Mesenchymal stem cell (in vitro differentiated cells and primary cell): ENCODE measurements around the gene MIA.
"Not testable (repeated sequence)": the region's sequence is repeated elsewhere in the genome, so short reads cannot be mapped to it uniquely, and the experiment has no call there.

ENCODE experiments used
- DNase-seq: peaks from one replicate; pipeline ENCODE4 v3.0.0-alpha.2; 2013
- H2AFZ ChIP-seq: one replicate; pipeline ENCODE4 v1.6.1; 2013; ENCODE audit warnings: low read depth, mild to moderate bottlenecking, control low read depth, inconsistent platforms, low read length, moderate library complexity
- H2AK5ac ChIP-seq: 2 replicates; pipeline ENCODE4 v1.6.1; 2013; ENCODE audit warnings: low read length, moderate library complexity, mild to moderate bottlenecking, inconsistent platforms; ENCODE audit not compliant: severe bottlenecking
- H2BK120ac ChIP-seq: one replicate; pipeline ENCODE4 v1.6.1; 2013; ENCODE audit warnings: low read depth, mild to moderate bottlenecking, inconsistent platforms, low read length, moderate library complexity
- H2BK12ac ChIP-seq, 2 experiments: one replicate each; pipeline ENCODE4 v1.6.1; 2013; ENCODE audit warnings: inconsistent platforms in 2 of 2, low read length in 2 of 2, mild to moderate bottlenecking in 2 of 2, moderate library complexity in 2 of 2, control low read depth in 1 of 2
- H2BK15ac ChIP-seq: one replicate; pipeline ENCODE4 v1.6.1; 2013; ENCODE audit warnings: mild to moderate bottlenecking, low read depth, inconsistent platforms; ENCODE audit not compliant: poor library complexity, severe bottlenecking
- H2BK5ac ChIP-seq: 2 replicates; pipeline ENCODE4 v1.6.1; 2013; ENCODE audit warnings: low read depth, mild to moderate bottlenecking, low read length, control low read depth, inconsistent platforms; ENCODE audit not compliant: poor library complexity, severe bottlenecking
- H3K14ac ChIP-seq, 2 experiments: one replicate each; pipeline ENCODE4 v1.6.1; 2013; ENCODE audit warnings: inconsistent platforms in 2 of 2, low read length in 2 of 2, control low read depth in 1 of 2, mild to moderate bottlenecking in 1 of 2, moderate library complexity in 1 of 2
- H3K18ac ChIP-seq, 2 experiments: one replicate each; pipeline ENCODE4 v1.6.1; 2013; ENCODE audit warnings: inconsistent platforms in 2 of 2, low read length in 2 of 2, control low read depth in 1 of 2, low read depth in 1 of 2, mild to moderate bottlenecking in 1 of 2
- H3K23ac ChIP-seq, 2 experiments: one replicate each; pipeline ENCODE4 v1.6.1; 2013; ENCODE audit warnings: inconsistent platforms in 2 of 2, low read length in 2 of 2, mild to moderate bottlenecking in 2 of 2, moderate library complexity in 2 of 2, control low read depth in 1 of 2
- H3K27ac ChIP-seq: 2 replicates; pipeline ENCODE4 v1.5.1; 2013; ENCODE audit warnings: mild to moderate bottlenecking, moderate library complexity, low read length, control low read depth, inconsistent platforms; ENCODE audit not compliant: poor library complexity, severe bottlenecking
- H3K27me3 ChIP-seq, 2 experiments: 2 replicates each; pipeline versions ENCODE4 v1.6.1 to v1.7.0; 2013; ENCODE audit warnings: low read length in 2 of 2, mild to moderate bottlenecking in 2 of 2, moderate library complexity in 2 of 2, control low read depth in 1 of 2, inconsistent platforms in 1 of 2; ENCODE audit not compliant: control insufficient read depth in 1 of 2, insufficient read depth in 1 of 2
- H3K36me3 ChIP-seq, 2 experiments: 2 replicates each; pipeline versions ENCODE4 v1.6.1 to v1.7.0; 2013; ENCODE audit warnings: low read length in 2 of 2, control low read depth in 1 of 2, inconsistent platforms in 1 of 2, low read depth in 1 of 2, mild to moderate bottlenecking in 1 of 2; ENCODE audit not compliant: insufficient read depth in 2 of 2, control insufficient read depth in 1 of 2
- H3K4ac ChIP-seq, 2 experiments: one replicate each; pipeline ENCODE4 v1.6.1; 2013; ENCODE audit warnings: inconsistent platforms in 2 of 2, low read length in 2 of 2, mild to moderate bottlenecking in 2 of 2, moderate library complexity in 2 of 2, control low read depth in 1 of 2, low read depth in 1 of 2
- H3K4me1 ChIP-seq: 2 replicates; pipeline ENCODE4 v1.6.1; 2013; ENCODE audit warnings: low read depth, low read length, control low read depth; ENCODE audit not compliant: control insufficient read depth, insufficient read depth
- H3K4me2 ChIP-seq: 2 replicates; pipeline ENCODE4 v1.6.1; 2013; ENCODE audit warnings: low read length, mild to moderate bottlenecking, inconsistent platforms; ENCODE audit not compliant: poor library complexity, severe bottlenecking
- H3K4me3 ChIP-seq, 2 experiments: 2 replicates each; pipeline versions ENCODE4 v1.5.1 to v1.7.0; 2013; ENCODE audit warnings: low read length in 2 of 2, mild to moderate bottlenecking in 2 of 2, control low read depth in 1 of 2, low read depth in 1 of 2; ENCODE audit not compliant: insufficient read depth in 1 of 2
- H3K79me1 ChIP-seq: replicated peaks from 2 replicates; pipeline ENCODE4 v1.6.1; 2013; ENCODE audit warnings: mild to moderate bottlenecking, control low read depth, low read length, inconsistent platforms; ENCODE audit not compliant: poor library complexity, severe bottlenecking
- H3K9ac ChIP-seq: 2 replicates; pipeline ENCODE4 v1.7.0; 2013; ENCODE audit warnings: mild to moderate bottlenecking, low read length, moderate library complexity
- H3K9me3 ChIP-seq: 2 replicates; pipeline ENCODE4 v1.7.0; 2013; ENCODE audit warnings: mild to moderate bottlenecking, low read length; ENCODE audit not compliant: control insufficient read depth
- H4K8ac ChIP-seq: one replicate; pipeline ENCODE4 v1.6.1; 2013; ENCODE audit warnings: inconsistent platforms, mild to moderate bottlenecking, low read length, moderate library complexity
- H4K91ac ChIP-seq: one replicate; pipeline ENCODE4 v1.6.1; 2013; ENCODE audit warnings: mild to moderate bottlenecking, low read length, inconsistent platforms
- WGBS: methylation state at CpG from one replicate; pipeline ENCODE4 v1.1.7; 2013; ENCODE audit warnings: mixed read lengths; 5-methylcytosine and 5-hydroxymethylcytosine counted together

MIA gene

DNA sequence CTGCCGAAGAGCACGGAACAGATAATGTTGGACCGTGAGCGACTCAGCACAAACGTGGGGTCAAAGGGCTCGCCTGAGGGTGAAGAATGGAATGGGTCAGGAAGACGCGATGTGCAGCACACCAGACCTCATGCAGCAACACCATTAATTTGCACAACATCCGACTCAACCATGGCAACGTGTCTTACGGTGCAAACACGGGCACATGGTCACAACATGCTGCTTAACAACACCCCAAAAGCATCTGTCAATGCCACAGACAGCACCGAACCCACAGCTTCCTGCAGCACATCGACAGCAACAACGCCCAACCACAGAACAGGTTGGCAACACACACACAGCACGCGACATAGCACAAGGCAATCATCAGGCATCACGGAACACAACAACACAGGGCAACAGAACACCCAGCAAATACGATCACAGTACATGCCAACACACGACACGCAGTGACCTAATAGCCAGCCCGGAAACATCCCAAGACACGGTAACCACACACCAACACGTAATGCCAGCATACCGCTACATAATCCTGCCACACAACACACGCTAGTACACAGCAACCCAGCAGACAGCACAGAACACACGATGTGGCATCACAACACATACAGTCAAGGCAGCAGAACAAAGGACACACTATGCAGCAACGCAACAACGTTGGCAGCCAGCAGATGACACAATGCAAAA lies 51.5 kb downstream of the MIA start:
- Histone ChIP-seq H3K4me1 (peaks cover 13% of the 10 kb centered on the region), H3K36me3 (peaks cover 11 to 28% of the 10 kb centered on the region in 2 experiments)
- not testable (repeated sequence) for H2BK15ac ChIP-seq, H3K79me1 ChIP-seq, H2BK12ac ChIP-seq, DNase-seq, H3K9ac ChIP-seq, H2AK5ac ChIP-seq, H3K4me2 ChIP-seq, H3K4me3 ChIP-seq, H3K14ac ChIP-seq, H2BK5ac ChIP-seq, H3K18ac ChIP-seq, H4K8ac ChIP-seq, H3K9me3 ChIP-seq, H3K4ac ChIP-seq, H3K23ac ChIP-seq, H3K27ac ChIP-seq, H3K27me3 ChIP-seq, H4K91ac ChIP-seq, H2AFZ ChIP-seq, H2BK120ac ChIP-seq
- 97% methylated on average over 29 of the region's 29 CpGs for WGBS
